Fibroblast of mammary gland (primary cell): ENCODE results near the gene CYRIA.

ENCODE experiments used
- DNase-seq: peaks from one replicate; pipeline ENCODE4 v3.0.0-alpha.2; 2010; ENCODE audit warnings: low read depth
- H3K4me3 ChIP-seq: 2 replicates; pipeline ENCODE4 v1.5.1; 2011; ENCODE audit warnings: low read depth, mild to moderate bottlenecking, low read length, moderate library complexity; ENCODE audit not compliant: control insufficient read depth
- TF ChIP-seq, protein P1 (sequence below): conservative IDR thresholded peaks from 2 replicates; pipeline ENCODE4 v1.5.1; 2011; ENCODE audit warnings: low read depth, low read length, inconsistent platforms; ENCODE audit not compliant: control insufficient read depth, insufficient read depth

Gene CYRIA

DNA sequence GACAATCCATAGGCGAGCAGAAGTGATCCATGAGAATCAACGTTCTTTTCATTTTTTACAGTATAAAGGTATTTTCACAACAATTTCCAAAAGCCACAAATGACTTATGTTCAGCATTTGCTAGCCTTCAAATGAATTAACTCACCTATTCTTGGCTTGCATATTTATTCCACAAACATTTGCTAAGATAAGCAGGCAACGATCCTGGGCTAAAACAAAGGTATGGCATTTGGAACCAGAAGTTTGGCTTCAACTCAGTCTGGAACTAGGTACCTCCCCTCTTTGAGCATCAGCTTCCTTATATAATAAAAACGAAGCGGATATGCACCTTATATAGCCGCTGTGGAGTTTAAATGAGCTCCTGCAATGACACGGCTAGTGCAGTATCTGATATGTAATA is 20.5 kb downstream of the CYRIA start:
- no peak for DNase-seq
- TF ChIP-seq, protein P1, sequence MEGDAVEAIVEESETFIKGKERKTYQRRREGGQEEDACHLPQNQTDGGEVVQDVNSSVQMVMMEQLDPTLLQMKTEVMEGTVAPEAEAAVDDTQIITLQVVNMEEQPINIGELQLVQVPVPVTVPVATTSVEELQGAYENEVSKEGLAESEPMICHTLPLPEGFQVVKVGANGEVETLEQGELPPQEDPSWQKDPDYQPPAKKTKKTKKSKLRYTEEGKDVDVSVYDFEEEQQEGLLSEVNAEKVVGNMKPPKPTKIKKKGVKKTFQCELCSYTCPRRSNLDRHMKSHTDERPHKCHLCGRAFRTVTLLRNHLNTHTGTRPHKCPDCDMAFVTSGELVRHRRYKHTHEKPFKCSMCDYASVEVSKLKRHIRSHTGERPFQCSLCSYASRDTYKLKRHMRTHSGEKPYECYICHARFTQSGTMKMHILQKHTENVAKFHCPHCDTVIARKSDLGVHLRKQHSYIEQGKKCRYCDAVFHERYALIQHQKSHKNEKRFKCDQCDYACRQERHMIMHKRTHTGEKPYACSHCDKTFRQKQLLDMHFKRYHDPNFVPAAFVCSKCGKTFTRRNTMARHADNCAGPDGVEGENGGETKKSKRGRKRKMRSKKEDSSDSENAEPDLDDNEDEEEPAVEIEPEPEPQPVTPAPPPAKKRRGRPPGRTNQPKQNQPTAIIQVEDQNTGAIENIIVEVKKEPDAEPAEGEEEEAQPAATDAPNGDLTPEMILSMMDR = no peak
- H3K4me3 ChIP-seq = no peak overlapping the region

DNA sequence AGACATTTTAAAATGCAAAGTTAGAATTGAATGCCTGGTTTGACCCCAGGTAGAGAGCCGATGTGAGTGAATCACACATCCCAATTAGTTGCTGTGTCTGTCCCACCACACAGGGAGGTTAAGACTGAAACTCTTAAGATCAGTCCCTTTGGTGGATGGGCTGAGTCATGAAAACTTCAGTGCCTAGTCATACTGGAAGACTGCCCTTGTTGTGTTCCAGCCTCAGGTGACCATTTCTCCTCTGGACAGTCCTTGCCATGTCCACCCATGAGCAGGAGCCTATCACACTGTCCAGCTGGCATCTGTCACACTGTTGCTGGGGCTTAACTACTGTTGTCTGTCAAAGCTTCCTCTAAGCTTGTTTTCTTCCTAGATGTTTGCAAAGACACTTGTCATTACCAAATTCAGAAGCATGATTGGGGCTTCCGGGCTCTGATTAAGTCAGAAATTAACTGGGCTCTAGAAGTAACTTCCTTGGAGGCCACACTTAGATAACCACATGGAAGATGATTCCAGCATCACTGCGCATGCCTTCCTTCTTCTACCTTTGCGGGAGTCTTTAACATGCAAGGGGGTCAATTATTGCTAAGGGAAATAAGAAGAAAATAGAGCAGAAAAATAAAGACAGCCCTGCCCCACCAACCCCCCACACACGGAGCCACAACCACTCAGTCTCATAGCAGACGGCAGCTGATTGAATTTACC is 21.3 kb downstream of the CYRIA start:
- TF ChIP-seq, protein P1 = no peak
- peak; percentile 46 for DNase-seq
- no peak overlapping the region for H3K4me3 ChIP-seq

DNA sequence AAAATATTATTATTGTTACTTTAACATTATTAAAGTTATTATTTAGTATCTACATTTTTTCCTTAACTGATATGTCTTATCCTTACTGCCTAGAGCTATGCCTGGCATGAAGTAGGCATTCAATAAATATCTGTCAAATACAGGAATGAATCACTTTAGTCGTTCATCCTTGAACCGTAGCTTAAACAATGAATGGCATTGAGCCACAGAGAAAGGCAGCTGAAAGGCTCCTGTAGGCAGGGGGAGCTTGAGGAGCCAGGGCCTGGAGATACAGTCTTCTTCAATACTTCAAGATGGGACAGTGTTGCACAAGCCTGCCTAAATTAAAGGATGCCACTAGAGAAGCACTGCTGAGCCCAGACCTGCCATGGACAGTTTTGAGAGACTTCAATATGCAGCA is 22.5 kb downstream of the CYRIA start:
- no peak overlapping the region for H3K4me3 ChIP-seq
- DNase-seq = no peak
- TF ChIP-seq, protein P1 = no peak

DNA sequence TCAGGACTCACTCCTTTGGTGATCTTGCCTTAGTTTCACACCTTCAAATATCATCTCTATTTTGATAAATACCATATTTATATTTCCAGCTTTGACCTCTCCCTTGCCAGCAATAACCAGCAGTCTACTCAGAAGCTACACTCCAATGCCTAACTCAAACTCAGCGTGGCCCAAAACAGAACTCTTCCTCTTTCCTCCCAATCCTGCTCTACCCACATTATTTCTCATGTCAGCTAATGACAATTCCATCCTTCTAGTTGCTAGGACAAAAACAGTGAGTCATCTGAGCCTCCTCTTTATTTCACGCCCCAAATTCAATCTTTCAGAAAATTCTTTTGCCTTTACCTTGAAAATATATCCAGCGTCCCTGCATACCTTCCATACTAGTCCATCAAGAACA is 23.5 kb downstream of the CYRIA start:
- TF ChIP-seq, protein P1 = no peak
- no peak overlapping the region for H3K4me3 ChIP-seq
- no peak for DNase-seq

DNA sequence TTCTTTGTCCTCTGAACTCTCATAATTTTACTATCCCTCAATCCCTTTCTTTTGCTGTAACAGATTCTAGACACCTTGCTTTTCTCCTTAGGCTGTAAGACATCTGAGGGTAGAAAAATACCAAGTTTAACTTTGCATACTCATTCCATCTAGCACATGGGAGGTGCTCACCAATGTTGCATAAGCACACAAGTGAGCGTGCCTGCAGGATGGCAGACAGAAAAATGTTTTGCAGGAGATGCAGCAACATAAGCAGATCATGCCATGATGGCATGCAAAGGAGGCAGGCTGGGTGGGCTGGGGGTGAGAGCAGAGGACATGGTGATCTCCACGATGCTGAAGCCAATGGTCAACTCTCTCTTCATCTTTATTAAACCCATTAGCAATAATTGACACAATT is 24.1 kb downstream of the CYRIA start:
- TF ChIP-seq, protein P1 = no peak
- DNase-seq = no peak

DNA sequence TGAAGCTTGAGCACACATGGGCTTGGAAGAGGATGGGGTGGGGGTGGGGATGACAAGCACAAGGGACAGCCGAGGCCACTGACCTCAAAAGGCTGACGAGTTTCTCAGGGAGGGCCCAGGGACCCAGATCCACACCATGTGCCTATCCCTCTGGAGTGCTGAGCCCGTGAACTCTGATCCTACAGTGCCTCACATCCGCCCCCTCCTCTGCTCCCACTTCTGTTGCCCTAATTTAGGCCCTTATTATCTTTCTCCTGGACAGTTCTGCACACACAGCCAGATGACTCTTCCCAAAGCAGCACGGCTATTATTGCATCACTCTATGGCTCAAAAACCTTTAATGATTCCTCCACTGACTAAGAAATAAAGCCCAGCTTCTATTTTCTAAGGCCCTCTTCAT is 24.8 kb downstream of the CYRIA start:
- TF ChIP-seq, protein P1 = no peak
- H3K4me3 ChIP-seq = no peak overlapping the region
- DNase-seq = peak; percentile 64

More for the DNA sequence above, 24.1 kb downstream of the CYRIA start:
- no peak overlapping the region for H3K4me3 ChIP-seq

DNA sequence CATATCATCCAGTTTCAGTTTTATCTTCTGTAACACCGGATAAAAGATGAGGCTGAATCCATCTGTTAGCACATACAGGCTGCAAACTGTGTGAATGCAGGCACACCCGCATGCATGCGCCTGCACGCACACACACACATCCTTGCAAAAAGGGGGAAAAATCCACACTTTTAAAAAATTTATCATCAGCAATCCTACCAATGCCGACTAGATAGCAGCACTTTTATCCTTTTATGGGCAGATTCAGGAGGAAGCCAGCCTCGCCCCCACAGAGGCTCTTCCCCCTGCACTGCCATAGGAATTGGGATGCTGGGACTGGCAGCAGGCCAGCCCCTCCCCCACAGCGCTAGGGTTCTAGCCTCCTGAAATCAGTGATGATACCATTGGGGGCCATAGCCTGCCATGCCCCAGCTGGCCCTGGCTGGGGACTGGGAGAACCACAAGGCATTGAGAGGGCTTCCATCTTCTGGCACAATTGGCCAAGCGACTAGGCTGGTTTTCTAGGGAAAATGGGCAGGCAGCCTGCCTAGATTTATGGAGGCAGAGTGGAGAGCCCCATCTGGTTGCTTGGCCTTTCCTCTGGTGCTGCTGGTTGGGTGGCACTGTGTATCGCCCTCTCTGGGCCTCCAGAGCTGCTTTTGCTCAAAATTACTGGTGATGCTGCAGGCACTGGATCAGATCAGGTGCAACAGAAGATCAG is 25.5 kb downstream of the CYRIA start:
- no peak overlapping the region for H3K4me3 ChIP-seq

More for the DNA sequence above, 25.5 kb downstream of the CYRIA start:
- no peak for DNase-seq
- TF ChIP-seq, protein P1 = no peak
